Vagina (tissue), 2 donors: ENCODE data around the gene TTLL9. TPM values are rescaled to one million over a fixed set of nuclear protein-coding genes. Genes with fewer than 3 reads are reported as not detected.
A peak's percentile ranks its signal among the peaks of the same experiment; 100 is the strongest.

Source experiments
- DNase-seq, 2 donors: peaks; one replicate each; pipeline ENCODE4 v3.0.0-alpha.2; 2017; ENCODE audit errors: extremely low spot score in 2 of 2
- H3K27ac ChIP-seq: fragments of 200-600 bp; sonication (generic); one replicate; pipeline ENCODE4 v1.5.1; 2019
- H3K27me3 ChIP-seq: fragments of 200-600 bp; sonication (generic); one replicate; pipeline ENCODE4 v1.5.1; 2019
- H3K36me3 ChIP-seq, 2 donors: fragments of 200-600 bp; sonication (generic); one replicate each; pipeline ENCODE4 v1.5.1; 2017 to 2019
- H3K4me1 ChIP-seq: fragments of 200-600 bp; sonication (generic); one replicate; pipeline ENCODE4 v1.5.1; 2019
- H3K4me3 ChIP-seq, 2 donors: fragments of 200-600 bp; sonication (generic); 1 replicate in 1 of 2; 2 replicates in 1 of 2; pipeline ENCODE4 v1.5.1; 2016 to 2019
- H3K9me3 ChIP-seq: fragments of 200-600 bp; sonication (generic); one replicate; pipeline ENCODE4 v1.5.1; 2019
- POLR2A ChIP-seq, 2 donors: fragments of 450-650 bp; IDR thresholded peaks; one replicate each; pipeline ENCODE4 v1.6.1; 2017; ENCODE audit warnings: antibody characterized with exemption in 2 of 2, mild to moderate bottlenecking in 2 of 2, moderate library complexity in 2 of 2
- POLR2AphosphoS5 ChIP-seq, 2 donors: sonication (generic); formaldehyde crosslinking; IDR thresholded peaks; one replicate each; pipeline ENCODE4 v1.9.0; 2017; ENCODE audit warnings: antibody characterized with exemption in 2 of 2, mild to moderate bottlenecking in 2 of 2, low read depth in 1 of 2; ENCODE audit not compliant: insufficient read depth in 1 of 2
- intact Hi-C: fragments of 100-400 bp; cut with DNase I; formaldehyde crosslinking; loops from one replicate; pipeline ENCODE4 v1.15.1; 2023
- total RNA-seq: library from RNA; depleted of rRNA; stranded (reverse); fragments of >200 nt; gene quantifications from one replicate; pipeline ENCODE4 v1.2.3, GENCODE V29; 2016
- TF ChIP-seq, protein P1 (sequence below), 3 experiments: fragments of 450-650 bp in 2 of 3; fragments of 200-600 bp in 1 of 3; sonication (generic) in 1 of 3; IDR thresholded peaks; one replicate each; pipeline ENCODE4 v1.5.1; 2017 to 2019; ENCODE audit warnings: antibody characterized with exemption in 3 of 3, mild to moderate bottlenecking in 2 of 3, moderate library complexity in 2 of 3

Gene TTLL9
- total RNA-seq, 1 donor from 2014 or later, result not detected

GRCh38 chr20:31894980-31895675 is 24.7 kb downstream of the TTLL9 start:
- peak in 1 of 2 donors; percentile 56 for TF ChIP-seq POLR2AphosphoS5 (IDR thresholded peaks at IDR 0.05; ENCODE audit: insufficient read depth in 1 of 2, low read depth in 1 of 2)
- TF ChIP-seq, protein P1, sequence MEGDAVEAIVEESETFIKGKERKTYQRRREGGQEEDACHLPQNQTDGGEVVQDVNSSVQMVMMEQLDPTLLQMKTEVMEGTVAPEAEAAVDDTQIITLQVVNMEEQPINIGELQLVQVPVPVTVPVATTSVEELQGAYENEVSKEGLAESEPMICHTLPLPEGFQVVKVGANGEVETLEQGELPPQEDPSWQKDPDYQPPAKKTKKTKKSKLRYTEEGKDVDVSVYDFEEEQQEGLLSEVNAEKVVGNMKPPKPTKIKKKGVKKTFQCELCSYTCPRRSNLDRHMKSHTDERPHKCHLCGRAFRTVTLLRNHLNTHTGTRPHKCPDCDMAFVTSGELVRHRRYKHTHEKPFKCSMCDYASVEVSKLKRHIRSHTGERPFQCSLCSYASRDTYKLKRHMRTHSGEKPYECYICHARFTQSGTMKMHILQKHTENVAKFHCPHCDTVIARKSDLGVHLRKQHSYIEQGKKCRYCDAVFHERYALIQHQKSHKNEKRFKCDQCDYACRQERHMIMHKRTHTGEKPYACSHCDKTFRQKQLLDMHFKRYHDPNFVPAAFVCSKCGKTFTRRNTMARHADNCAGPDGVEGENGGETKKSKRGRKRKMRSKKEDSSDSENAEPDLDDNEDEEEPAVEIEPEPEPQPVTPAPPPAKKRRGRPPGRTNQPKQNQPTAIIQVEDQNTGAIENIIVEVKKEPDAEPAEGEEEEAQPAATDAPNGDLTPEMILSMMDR (IDR thresholded peaks at IDR 0.05), result no peak
- no peak for TF ChIP-seq POLR2A (IDR thresholded peaks at IDR 0.05)
- intact Hi-C loops, result no loop called here
- Histone ChIP-seq H3K27me3 (no peaks in the 10 kb centered on the region), H3K9me3 (no peaks in the 10 kb centered on the region), H3K4me3 (no peak overlapping the region), H3K27ac (peak overlapping the region; percentile 47), H3K36me3 (no peaks in the 10 kb centered on the region), H3K4me1 (no peaks in the 10 kb centered on the region)
- DNase-seq, result peak in 1 of 2 donors; percentile 93

DNA sequence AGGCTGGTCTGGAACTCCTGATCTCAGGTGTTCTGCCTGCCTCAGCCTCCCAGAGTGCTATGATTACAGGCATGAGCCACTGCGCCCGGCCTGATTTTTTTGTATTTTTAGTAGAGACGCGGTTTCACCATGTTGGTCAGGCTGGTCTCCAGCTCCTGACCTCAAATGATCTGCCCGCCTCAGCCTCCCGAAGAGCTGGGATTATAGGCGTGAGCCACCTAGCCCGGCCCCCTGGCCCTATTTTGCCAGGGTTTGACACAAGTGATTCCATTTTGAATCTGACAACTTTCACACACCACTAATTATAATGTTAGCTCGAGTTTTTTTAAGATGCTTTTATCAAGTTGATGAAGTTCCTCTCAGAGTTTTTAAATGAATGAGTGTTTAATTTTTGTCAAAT is 25.6 kb downstream of the TTLL9 start:
- intact Hi-C loops, result no loop called here
- no peak for DNase-seq
- Histone ChIP-seq H3K4me3 (no peak overlapping the region), H3K27ac (peak overlapping the region; percentile 10), H3K27me3 (no peaks in the 10 kb centered on the region), H3K4me1 (no peaks in the 10 kb centered on the region), H3K9me3 (no peaks in the 10 kb centered on the region), H3K36me3 (no peaks in the 10 kb centered on the region)
- TF ChIP-seq POLR2AphosphoS5 (IDR thresholded peaks at IDR 0.05; ENCODE audit: insufficient read depth in 1 of 2, low read depth in 1 of 2) (no peak), POLR2A (IDR thresholded peaks at IDR 0.05) (no peak)
- TF ChIP-seq, protein P1 (IDR thresholded peaks at IDR 0.05), result no peak

GRCh38 chr20:31897541-31897940 is 27.1 kb downstream of the TTLL9 start:
- Histone ChIP-seq H3K4me3 (no peak overlapping the region), H3K27me3 (no peaks in the 10 kb centered on the region), H3K4me1 (no peaks in the 10 kb centered on the region), H3K36me3 (no peaks in the 10 kb centered on the region), H3K9me3 (no peaks in the 10 kb centered on the region), H3K27ac (no peak overlapping the region)
- TF ChIP-seq POLR2A (IDR thresholded peaks at IDR 0.05) (no peak), POLR2AphosphoS5 (IDR thresholded peaks at IDR 0.05; ENCODE audit: insufficient read depth in 1 of 2, low read depth in 1 of 2) (no peak)
- TF ChIP-seq, protein P1 (IDR thresholded peaks at IDR 0.05), result no peak
- intact Hi-C loops, result no loop called here
- DNase-seq, result no peak

- intact Hi-C loops, result no loop called here
- no peak overlapping the region for H3K4me3 ChIP-seq
- H3K27ac ChIP-seq, result no peak overlapping the region
- no peaks in the 10 kb centered on the region for H3K9me3 ChIP-seq
- no peaks in the 10 kb centered on the region for H3K36me3 ChIP-seq
- DNase-seq, result no peak
- no peaks in the 10 kb centered on the region for H3K4me1 ChIP-seq
- no peaks in the 10 kb centered on the region for H3K27me3 ChIP-seq
- TF ChIP-seq POLR2A (IDR thresholded peaks at IDR 0.05) (no peak), POLR2AphosphoS5 (IDR thresholded peaks at IDR 0.05; ENCODE audit: insufficient read depth in 1 of 2, low read depth in 1 of 2) (no peak)
- TF ChIP-seq, protein P1 (IDR thresholded peaks at IDR 0.05), result no peak
These were observed 31.2 kb downstream of the TTLL9 start for GRCh38 chr20:31901615-31902014.

GRCh38 chr20:31903627-31904386 is 33.4 kb downstream of the TTLL9 start:
- H3K36me3 ChIP-seq, result no peaks in the 10 kb centered on the region
- H3K9me3 ChIP-seq, result no peaks in the 10 kb centered on the region
- intact Hi-C loops, result no loop called here
- H3K4me1 ChIP-seq, result no peaks in the 10 kb centered on the region
- no peak overlapping the region for H3K4me3 ChIP-seq
- H3K27ac ChIP-seq, result no peak overlapping the region
- TF ChIP-seq, protein P1 (IDR thresholded peaks at IDR 0.05), result no peak
- TF ChIP-seq POLR2AphosphoS5 (IDR thresholded peaks at IDR 0.05; ENCODE audit: insufficient read depth in 1 of 2, low read depth in 1 of 2) (no peak), POLR2A (IDR thresholded peaks at IDR 0.05) (no peak)
- no peak for DNase-seq
- no peaks in the 10 kb centered on the region for H3K27me3 ChIP-seq
